HepG2 (cell line): ENCODE measurements around the gene PRDM15. TPM values are rescaled to one million over a fixed set of nuclear protein-coding genes. Genes with fewer than 3 reads are reported as not detected.

Source experiments
- ATAC-seq: fragments of 200-7000 bp; cut with Tn5 transposase; 3 replicates; pipeline ENCODE4 v1.9.1; 2020; ENCODE audit warnings: mild to moderate bottlenecking, moderate library complexity
- BruUV-seq: library from RNA; stranded (reverse); fragments of 400-500 nt; replicated peaks from 2 replicates; lab custom pipeline; 2021; lab: Mats Ljungman, UMichigan
- CTCF ChIA-PET: fragments of 300-600 bp; formaldehyde crosslinking; extraction: SDS; loops from one replicate; lab custom pipeline; 2021; ENCODE audit warnings: low total read pairs, inconsistent platforms, low intra/inter-chr PET ratio; lab: Yijun Ruan, JAX
- POLR2A ChIA-PET: fragments of 350-600 bp; sonication (Branson Sonifier 250); formaldehyde crosslinking; loops from one replicate; lab custom pipeline; 2020; ENCODE audit warnings: antibody characterized with exemption, inconsistent platforms; lab: Yijun Ruan, JAX
- DNase-seq: peaks from one replicate; pipeline ENCODE4 v3.0.0-alpha.2; 2015; ENCODE audit warnings: low spot score
- FAIRE-seq: peaks from 3 replicates; lab custom pipeline; 2011; peaks lifted over from hg19 to GRCh38; lab: Jason Lieb, UNC
- H2AFZ ChIP-seq: one replicate; pipeline ENCODE4 v1.6.1; 2011; ENCODE audit warnings: low read length, inconsistent platforms
- H3K27ac ChIP-seq: fragments of 300-600 bp; 3 replicates; pipeline ENCODE4 v1.8.0; 2011; ENCODE audit warnings: mixed run types, mild to moderate bottlenecking, mixed read lengths, low read length, inconsistent platforms; ENCODE audit not compliant: insufficient read depth; ENCODE audit errors: extremely low read length
- H3K27me3 ChIP-seq, 2 experiments: fragments of 200-600 bp in 1 of 2; 2 replicates in 1 of 2; 3 replicates in 1 of 2; pipeline versions ENCODE4 v1.6.0 to v1.8.0; 2011; ENCODE audit warnings: low read length in 2 of 2, mild to moderate bottlenecking in 2 of 2, moderate library complexity in 2 of 2, inconsistent platforms in 1 of 2; ENCODE audit not compliant: insufficient read depth in 2 of 2, control insufficient read depth in 1 of 2
- H3K36me3 ChIP-seq, 2 experiments: fragments of 200-600 bp in 1 of 2; replicated peaks in 1 of 2; 2 replicates in 1 of 2; 3 replicates in 1 of 2; pipeline versions ENCODE4 v1.5.1 to v1.8.0; 2011; ENCODE audit warnings: low read length in 2 of 2, inconsistent platforms in 1 of 2; ENCODE audit not compliant: insufficient read depth in 2 of 2, control insufficient read depth in 1 of 2
- H3K4me1 ChIP-seq: 2 replicates; pipeline ENCODE4 v1.5.1; 2012; ENCODE audit warnings: low read length, inconsistent platforms; ENCODE audit not compliant: insufficient read depth
- H3K4me2 ChIP-seq: 2 replicates; pipeline ENCODE4 v1.6.0; 2011; ENCODE audit warnings: low read depth, low read length, inconsistent platforms
- H3K4me3 ChIP-seq, 3 experiments: fragments of 200-600 bp in 1 of 3; sonication (generic), shearing (Covaris generic) in 1 of 3; replicated peaks in 1 of 3; 2 replicates each; pipeline ENCODE4 v1.5.1; 2011 to 2016; ENCODE audit warnings: low read length in 3 of 3, inconsistent platforms in 2 of 3, low read depth in 2 of 3, mild to moderate bottlenecking in 2 of 3, control low read depth in 1 of 3, mixed read lengths in 1 of 3; ENCODE audit not compliant: insufficient read depth in 1 of 3
- H3K79me2 ChIP-seq: one replicate; pipeline ENCODE4 v1.6.1; 2011; ENCODE audit warnings: low read length, inconsistent platforms; ENCODE audit not compliant: insufficient read depth
- H3K9ac ChIP-seq: 2 replicates; pipeline ENCODE4 v1.6.0; 2011; ENCODE audit warnings: mild to moderate bottlenecking, low read depth, low read length, inconsistent platforms; ENCODE audit not compliant: insufficient read depth
- H3K9me3 ChIP-seq: 2 replicates; pipeline ENCODE4 v1.5.1; 2012; ENCODE audit warnings: mild to moderate bottlenecking, low read length
- H4K20me1 ChIP-seq: 2 replicates; pipeline ENCODE4 v1.6.0; 2011; ENCODE audit warnings: inconsistent platforms, mild to moderate bottlenecking, low read length, moderate library complexity; ENCODE audit not compliant: insufficient read depth
- HNF1B ChIP-seq: sonication (generic); formaldehyde crosslinking; IDR thresholded peaks from 2 replicates; pipeline ENCODE4 v1.5.1; 2020; ENCODE audit warnings: mild to moderate bottlenecking, moderate library complexity, missing genetic modification reagents
- ISL2 ChIP-seq: sonication (generic); formaldehyde crosslinking; IDR thresholded peaks from 2 replicates; pipeline ENCODE4 v1.5.0; 2020; ENCODE audit warnings: missing genetic modification reagents
- KAT7 ChIP-seq: IDR thresholded peaks from 2 replicates; pipeline ENCODE4 v1.6.1; 2018; ENCODE audit warnings: borderline replicate concordance, missing compliant biosample characterization
- SATB2 ChIP-seq: sonication (generic); formaldehyde crosslinking; IDR thresholded peaks from 2 replicates; pipeline ENCODE4 v1.5.0; 2020; ENCODE audit warnings: missing genetic modification reagents
- ZFP37 ChIP-seq: sonication (generic); formaldehyde crosslinking; IDR thresholded peaks from 2 replicates; pipeline ENCODE4 v1.4.0; 2020; ENCODE audit warnings: missing genetic modification reagents, borderline replicate concordance
- ZNF17 ChIP-seq: sonication (generic); formaldehyde crosslinking; IDR thresholded peaks from 2 replicates; pipeline ENCODE4 v1.5.0; 2020; ENCODE audit warnings: mild to moderate bottlenecking, missing genetic modification reagents
- ZNF235 ChIP-seq: sonication (generic); formaldehyde crosslinking; IDR thresholded peaks from 2 replicates; pipeline ENCODE4 v1.8.1; 2023; ENCODE audit warnings: mild to moderate bottlenecking, missing genetic modification reagents, borderline replicate concordance
- ZNF549 ChIP-seq: sonication (generic); formaldehyde crosslinking; IDR thresholded peaks from 2 replicates; pipeline ENCODE4 v1.5.0; 2020; ENCODE audit warnings: missing genetic modification reagents
- ZNF609 ChIP-seq: sonication (generic); formaldehyde crosslinking; IDR thresholded peaks from 2 replicates; pipeline ENCODE4 v1.4.0; 2020; ENCODE audit warnings: mild to moderate bottlenecking, missing genetic modification reagents, borderline replicate concordance
- ZNF615 ChIP-seq: sonication (generic); formaldehyde crosslinking; IDR thresholded peaks from 2 replicates; pipeline ENCODE4 v1.5.0; 2020; ENCODE audit warnings: mild to moderate bottlenecking, missing genetic modification reagents, borderline replicate concordance
- ZSCAN20 ChIP-seq: sonication (generic); formaldehyde crosslinking; IDR thresholded peaks from 2 replicates; pipeline ENCODE4 v1.4.0; 2020; ENCODE audit warnings: missing genetic modification reagents, mild to moderate bottlenecking, borderline replicate concordance
- WGBS: methylation state at CpG from one replicate; pipeline ENCODE4 v1.1.6; 2017; ENCODE audit warnings: low lambda C conversion rate; 5-methylcytosine and 5-hydroxymethylcytosine counted together
- in situ Hi-C: cut with HindIII; loops from 2 replicates; pipeline ENCODE4 v1.10.0; 2017; ENCODE audit warnings: low pct_unique_long_range_greater_than_20kb; ENCODE audit not compliant: extremely low pct_ligation_motif_present
- intact Hi-C: fragments of 100-400 bp; cut with micrococcal nuclease; formaldehyde crosslinking; loops from one replicate; pipeline ENCODE4 v1.10.0; 2022; ENCODE audit not compliant: unreplicated experiment
- polyA plus RNA-seq, 8 experiments: library from polyadenylated mRNA; depleted of rRNA in 3 of 8; stranded (reverse) in 7 of 8; unstranded in 1 of 8; fragments of >200 nt; fragmentation: Illumina TruSeq in 4 of 8; extraction: Trizol in 4 of 8; gene quantifications; 2 replicates each; pipeline versions ENCODE4 v1.2.1 to v1.2.3, GENCODE V29; 2011 to 2016; ENCODE audit warnings: low read depth in 4 of 8, missing spikeins in 1 of 8, mixed read lengths in 1 of 8; ENCODE audit not compliant: insufficient read depth in 1 of 8
- total RNA-seq, 5 experiments: library from RNA; depleted of rRNA; stranded (reverse); fragments of >200 nt; fragmentation: Illumina TruSeq; extraction: Trizol; gene quantifications; 2 replicates each; pipeline ENCODE4 v1.2.3, GENCODE V29; 2016; ENCODE audit warnings: low read depth in 1 of 5
- TF ChIP-seq, protein P1 (sequence below): sonication (generic); formaldehyde crosslinking; IDR thresholded peaks from 2 replicates; pipeline ENCODE4 v1.4.0; 2020; ENCODE audit warnings: missing genetic modification reagents, mild to moderate bottlenecking, borderline replicate concordance
- TF ChIP-seq, protein P2 (sequence below): IDR thresholded peaks from 2 replicates; pipeline ENCODE4 v1.6.1; 2012; ENCODE audit warnings: low read depth, low read length, improper control_type of control experiment
- TF ChIP-seq, protein P3 (sequence below): sonication (generic); formaldehyde crosslinking; IDR thresholded peaks from 2 replicates; pipeline ENCODE4 v1.5.1; 2020; ENCODE audit warnings: missing genetic modification reagents, mild to moderate bottlenecking, borderline replicate concordance

Gene PRDM15
- total and polyA plus RNA-seq, 2 of the 13 experiments (the other 11 are each of a cell fraction or from before 2014, with no cell fraction given), result 4.0 to 6.9 TPM

DNA sequence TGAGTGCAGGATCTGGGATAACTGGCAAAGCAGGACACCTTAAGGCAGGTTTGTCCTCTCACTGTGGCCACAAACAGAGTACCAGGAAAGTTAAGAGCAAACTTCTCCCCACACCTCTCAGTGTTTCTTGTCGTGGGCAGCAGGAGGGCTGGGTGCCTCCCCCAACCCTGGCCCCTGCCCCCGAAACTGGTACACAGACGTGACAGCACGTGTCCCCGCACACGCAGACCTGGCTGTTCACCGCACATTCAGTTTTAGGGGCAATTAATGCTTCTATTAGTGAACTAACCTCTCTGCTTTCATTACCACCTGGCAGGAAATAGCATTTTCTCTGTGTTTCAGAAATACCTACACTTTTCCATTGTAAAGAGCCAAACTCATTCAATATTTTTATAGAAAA, 79.4 kb downstream of the PRDM15 start:
- no peaks in the 10 kb centered on the region for H3K79me2 ChIP-seq
- no peaks in the 10 kb centered on the region for H4K20me1 ChIP-seq
- DNase-seq (no peak), ATAC-seq (no peak), FAIRE-seq (no peak)
- H2AFZ ChIP-seq, result no peak overlapping the region
- H3K9ac ChIP-seq, result no peak overlapping the region
- intact Hi-C loops, result no loop called here
- POLR2A ChIA-PET, result no interaction called here
- H3K4me1 ChIP-seq, result no peaks in the 10 kb centered on the region
- no peak overlapping the region for H3K4me3 ChIP-seq
- BruUV-seq, result no TSS peak
- H3K4me2 ChIP-seq, result no peak overlapping the region
- in situ Hi-C loops, result no loop called here
- no peaks in the 10 kb centered on the region for H3K27me3 ChIP-seq
- CTCF ChIA-PET, result no interaction called here
- H3K36me3 ChIP-seq, result peaks cover 13 to 34% of the 10 kb centered on the region in 2 experiments; a peak in 4 of 5 replicates
- no peaks in the 10 kb centered on the region for H3K9me3 ChIP-seq
- no peak overlapping the region for H3K27ac ChIP-seq
- 100% methylated on average over 6 of the region's 7 CpGs for WGBS
- TF ChIP-seq, protein P1, sequence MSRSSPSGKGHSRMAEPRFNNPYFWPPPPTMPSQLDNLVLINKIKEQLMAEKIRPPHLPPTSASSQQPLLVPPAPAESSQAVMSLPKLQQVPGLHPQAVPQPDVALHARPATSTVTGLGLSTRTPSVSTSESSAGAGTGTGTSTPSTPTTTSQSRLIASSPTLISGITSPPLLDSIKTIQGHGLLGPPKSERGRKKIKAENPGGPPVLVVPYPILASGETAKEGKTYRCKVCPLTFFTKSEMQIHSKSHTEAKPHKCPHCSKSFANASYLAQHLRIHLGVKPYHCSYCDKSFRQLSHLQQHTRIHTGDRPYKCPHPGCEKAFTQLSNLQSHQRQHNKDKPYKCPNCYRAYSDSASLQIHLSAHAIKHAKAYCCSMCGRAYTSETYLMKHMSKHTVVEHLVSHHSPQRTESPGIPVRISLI, result no peak
- TF ChIP-seq, protein P2, sequence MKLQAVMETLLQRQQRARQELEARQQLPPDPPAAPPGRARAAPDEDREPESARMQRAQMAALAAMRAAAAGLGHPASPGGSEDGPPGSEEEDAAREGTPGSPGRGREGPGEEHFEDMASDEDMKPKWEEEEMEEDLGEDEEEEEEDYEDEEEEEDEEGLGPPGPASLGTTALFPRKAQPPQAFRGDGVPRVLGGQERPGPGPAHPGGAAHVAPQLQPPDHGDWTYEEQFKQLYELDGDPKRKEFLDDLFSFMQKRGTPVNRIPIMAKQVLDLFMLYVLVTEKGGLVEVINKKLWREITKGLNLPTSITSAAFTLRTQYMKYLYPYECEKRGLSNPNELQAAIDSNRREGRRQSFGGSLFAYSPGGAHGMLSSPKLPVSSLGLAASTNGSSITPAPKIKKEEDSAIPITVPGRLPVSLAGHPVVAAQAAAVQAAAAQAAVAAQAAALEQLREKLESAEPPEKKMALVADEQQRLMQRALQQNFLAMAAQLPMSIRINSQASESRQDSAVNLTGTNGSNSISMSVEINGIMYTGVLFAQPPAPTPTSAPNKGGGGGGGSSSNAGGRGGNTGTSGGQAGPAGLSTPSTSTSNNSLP, result no peak
- TF ChIP-seq, protein P3, sequence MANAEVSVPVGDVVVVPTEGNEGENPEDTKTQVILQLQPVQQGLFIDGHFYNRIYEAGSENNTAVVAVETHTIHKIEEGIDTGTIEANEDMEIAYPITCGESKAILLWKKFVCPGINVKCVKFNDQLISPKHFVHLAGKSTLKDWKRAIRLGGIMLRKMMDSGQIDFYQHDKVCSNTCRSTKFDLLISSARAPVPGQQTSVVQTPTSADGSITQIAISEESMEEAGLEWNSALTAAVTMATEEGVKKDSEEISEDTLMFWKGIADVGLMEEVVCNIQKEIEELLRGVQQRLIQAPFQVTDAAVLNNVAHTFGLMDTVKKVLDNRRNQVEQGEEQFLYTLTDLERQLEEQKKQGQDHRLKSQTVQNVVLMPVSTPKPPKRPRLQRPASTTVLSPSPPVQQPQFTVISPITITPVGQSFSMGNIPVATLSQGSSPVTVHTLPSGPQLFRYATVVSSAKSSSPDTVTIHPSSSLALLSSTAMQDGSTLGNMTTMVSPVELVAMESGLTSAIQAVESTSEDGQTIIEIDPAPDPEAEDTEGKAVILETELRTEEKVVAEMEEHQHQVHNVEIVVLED (CRISPR knock-in tag), result no peak
- TF ChIP-seq ZNF549 (no peak), ISL2 (CRISPR knock-in tag) (no peak), KAT7 (CRISPR knock-in tag) (no peak), ZSCAN20 (CRISPR knock-in tag) (no peak), ZNF615 (CRISPR knock-in tag) (no peak), ZNF609 (no peak), ZNF17 (no peak), ZNF235 (CRISPR knock-in tag) (no peak), ZFP37 (no peak), HNF1B (CRISPR knock-in tag) (no peak), SATB2 (no peak)
